NCI-H82 treated with DMSO at 0.1 percent for 48 hours (cell line): ENCODE results near the gene GRIP1.
A peak's percentile ranks its signal among the peaks of the same experiment; 100 is the strongest.

Experiments used
- DNase-seq: peaks from one replicate; lab custom pipeline; 2025; ENCODE audit not compliant: unreplicated experiment; lab: John Stamatoyannopoulos, UW

Gene GRIP1

DNA sequence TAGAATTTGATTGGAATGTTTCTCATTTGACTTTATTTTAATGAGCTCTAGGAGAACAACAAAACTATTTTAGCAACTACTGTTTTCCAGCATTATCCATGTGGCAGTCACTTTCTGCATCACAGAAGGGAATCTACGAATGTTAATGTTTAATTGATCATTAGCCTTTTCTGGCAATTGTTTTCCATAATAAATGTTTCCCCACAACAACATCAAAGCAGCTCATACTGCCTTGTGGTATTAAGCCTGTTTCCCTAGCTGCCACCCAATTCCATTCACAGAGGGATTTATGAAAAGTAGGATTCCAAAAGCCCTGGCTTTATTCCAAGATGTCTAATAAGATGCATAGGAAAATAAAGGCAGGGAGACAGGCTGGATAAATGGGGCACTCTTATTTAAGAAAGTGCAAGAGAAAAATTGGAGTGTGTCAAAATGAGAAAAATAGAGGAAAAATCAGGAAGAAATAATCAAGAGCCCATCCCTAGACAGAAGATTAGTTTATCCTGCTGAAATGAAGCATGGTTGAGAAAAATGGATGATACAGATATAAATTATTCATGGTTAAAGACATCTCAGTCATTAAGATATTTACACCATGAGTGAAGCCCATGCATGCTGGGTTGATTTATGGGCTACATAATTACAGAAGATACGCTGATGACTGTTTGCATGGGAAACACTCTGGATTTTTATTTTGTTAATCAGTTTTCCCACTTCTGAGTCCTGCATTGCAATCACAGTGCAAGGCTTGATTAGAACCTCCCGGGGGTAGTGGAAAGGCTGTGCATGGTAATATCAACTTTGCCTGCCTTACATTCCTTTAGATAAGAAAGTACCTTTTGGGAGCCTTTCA, 196.3 kb downstream of the GRIP1 start:
- DNase-seq = no peak

DNA sequence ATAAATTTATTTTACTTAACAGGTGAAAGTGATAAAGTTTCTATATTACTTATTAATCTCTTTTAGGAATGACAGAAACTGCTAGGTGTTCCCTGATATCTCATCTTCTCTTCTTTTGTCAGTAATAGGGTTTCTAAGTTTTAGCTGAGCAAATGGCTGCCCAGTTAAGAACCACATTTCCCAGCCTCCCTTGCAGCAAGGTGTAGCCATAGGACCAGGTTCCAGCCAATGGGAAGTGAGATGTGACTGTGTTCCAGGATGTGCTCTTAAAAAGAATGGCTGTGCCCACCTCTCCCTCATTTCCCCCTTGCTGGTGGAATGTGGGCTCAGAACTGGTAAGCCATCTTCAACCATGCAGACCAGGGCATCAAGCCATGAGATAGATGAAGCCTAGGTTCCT, 210.9 kb downstream of the GRIP1 start:
- DNase-seq = no peak

GRCh38 chr12:66461331-66461730, 217.5 kb downstream of the GRIP1 start:
- DNase-seq = no peak

GRCh38 chr12:66459944-66460482, 218.9 kb downstream of the GRIP1 start:
- DNase-seq = no peak

- no peak for DNase-seq
These were observed 222.3 kb downstream of the GRIP1 start for GRCh38 chr12:66456612-66457011.

GRCh38 chr12:66453844-66454243, 225.0 kb downstream of the GRIP1 start:
- DNase-seq = no peak

DNA sequence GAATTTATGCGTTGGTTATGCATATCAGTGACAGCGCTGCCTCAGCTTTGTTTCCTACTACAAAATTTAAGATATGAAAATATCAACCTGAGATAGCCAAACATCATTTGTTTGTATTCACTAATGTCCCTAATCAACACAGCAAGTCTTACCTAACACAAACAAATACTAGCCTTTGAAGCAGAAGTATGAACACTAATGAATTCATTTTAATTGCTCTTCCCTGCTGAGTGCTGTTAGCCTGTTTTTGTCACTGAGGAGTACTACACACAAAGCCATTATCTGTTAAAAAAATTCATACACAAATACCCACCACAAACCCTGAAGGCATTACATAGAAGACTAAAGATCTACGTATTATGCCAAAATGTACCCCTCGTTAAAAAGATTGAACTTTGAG, 225.8 kb downstream of the GRIP1 start:
- DNase-seq = no peak

DNA sequence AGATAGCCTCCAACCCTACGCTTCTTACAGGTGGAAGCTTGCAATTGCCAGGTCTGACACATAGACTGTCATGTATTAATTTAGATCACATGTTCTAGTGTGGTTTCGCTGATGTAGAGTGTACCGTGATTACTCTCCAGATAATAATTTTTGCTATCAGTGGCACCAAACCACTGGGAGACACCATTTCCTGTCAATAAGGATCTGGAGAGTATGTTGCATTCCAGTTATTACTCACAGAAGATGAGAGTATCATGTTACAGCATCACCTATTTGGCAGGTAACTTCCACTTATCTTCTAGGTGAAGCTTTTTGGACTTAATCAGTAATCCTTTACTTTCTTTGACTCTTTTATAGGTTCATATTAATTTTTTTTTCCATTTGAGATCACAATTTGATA, 229.3 kb downstream of the GRIP1 start:
- no peak for DNase-seq

GRCh38 chr12:66447643-66448042, 231.2 kb downstream of the GRIP1 start:
- DNase-seq = no peak

DNA sequence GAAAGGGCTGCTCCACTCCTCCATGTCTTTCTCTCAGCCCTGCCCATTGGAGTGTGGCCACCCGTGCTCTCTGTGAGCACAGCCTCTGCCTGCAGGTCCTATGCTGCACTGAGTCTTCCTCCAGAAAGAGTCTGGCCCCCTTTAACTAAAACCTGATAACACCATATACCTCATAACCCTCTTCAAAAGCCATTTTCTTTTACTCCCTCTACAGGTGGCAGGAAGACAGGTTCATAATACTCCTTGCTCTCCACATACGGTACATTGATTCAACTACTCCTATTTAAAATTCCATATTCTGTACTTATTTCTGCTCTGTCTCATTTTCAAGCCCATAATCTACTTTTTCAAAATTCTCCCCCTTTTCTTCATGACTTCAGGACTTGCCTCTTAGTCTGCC, 232.6 kb downstream of the GRIP1 start:
- DNase-seq = no peak

DNA sequence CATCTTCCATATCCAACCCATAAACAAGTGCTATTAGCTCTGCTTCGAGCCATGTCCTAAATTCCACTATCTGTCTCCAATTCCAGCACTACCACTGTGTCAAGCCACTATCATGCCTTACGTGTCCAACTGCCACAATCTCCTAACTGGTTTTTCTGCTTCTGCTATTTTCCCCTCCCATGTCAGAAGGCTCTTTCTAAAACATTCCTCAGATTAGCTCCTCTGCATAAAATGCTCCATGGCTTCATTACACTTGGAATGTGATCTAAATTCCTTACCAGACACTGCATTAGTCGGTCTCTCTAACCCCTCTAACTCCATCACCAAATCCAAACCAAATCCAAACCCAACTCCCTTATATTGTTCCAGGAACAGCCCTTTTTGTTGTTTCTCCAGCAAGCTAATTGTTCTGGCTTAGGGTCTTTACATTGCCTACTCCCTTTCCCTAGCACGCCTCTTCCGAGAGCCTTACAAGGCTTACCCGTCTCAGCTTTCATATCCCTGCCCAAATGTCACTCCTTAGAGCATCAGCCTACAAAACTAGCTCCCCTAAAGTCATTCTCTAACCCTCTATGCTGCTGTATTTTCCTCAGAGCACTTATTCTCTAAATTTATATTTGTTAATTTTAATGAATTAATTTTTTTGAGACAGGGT, 236.8 kb downstream of the GRIP1 start:
- DNase-seq = no peak

DNA sequence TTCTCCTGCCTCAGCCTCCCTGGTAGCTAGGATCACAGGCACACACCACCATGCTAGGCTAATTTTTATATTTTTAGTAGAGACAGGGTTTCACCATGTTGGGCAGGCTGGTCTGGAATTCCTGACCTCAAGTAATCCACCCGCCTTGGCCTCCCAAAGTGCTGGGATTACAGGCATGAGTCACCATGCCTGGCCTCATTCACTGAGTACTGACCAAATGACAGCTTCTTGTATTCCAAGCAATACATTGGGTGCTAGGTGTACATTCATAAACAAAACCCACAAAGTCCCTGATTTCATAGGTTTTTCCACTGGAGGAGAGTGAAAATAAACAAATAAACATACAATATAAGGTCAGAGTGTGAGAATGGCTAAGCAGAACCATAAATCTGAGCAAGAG, 240.3 kb downstream of the GRIP1 start:
- DNase-seq = no peak

GRCh38 chr12:66430106-66430505, 248.8 kb downstream of the GRIP1 start:
- no peak for DNase-seq

- no peak for DNase-seq
These were observed 250.0 kb downstream of the GRIP1 start for GRCh38 chr12:66428870-66429269.

DNA sequence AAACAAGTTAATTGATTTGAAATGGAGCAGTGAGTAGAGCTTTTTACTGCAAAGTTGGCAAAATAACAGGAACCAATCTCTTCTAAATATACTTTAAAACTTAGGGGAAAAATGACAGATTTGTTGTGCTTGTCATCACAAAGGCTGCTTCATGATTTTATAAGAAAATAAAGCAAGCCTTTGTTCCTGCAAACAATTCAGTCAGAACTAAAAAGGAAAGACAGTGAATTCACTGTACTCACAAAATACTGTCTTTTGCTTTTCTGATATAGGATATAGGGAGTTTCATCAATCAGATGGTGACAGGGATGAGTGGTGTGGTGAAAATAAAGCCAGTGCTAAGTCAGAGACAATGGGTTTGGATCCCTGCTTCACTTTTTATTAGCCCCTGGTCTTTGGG, 250.6 kb downstream of the GRIP1 start:
- DNase-seq = no peak

GRCh38 chr12:66426696-66427095, 252.2 kb downstream of the GRIP1 start:
- no peak for DNase-seq

DNA sequence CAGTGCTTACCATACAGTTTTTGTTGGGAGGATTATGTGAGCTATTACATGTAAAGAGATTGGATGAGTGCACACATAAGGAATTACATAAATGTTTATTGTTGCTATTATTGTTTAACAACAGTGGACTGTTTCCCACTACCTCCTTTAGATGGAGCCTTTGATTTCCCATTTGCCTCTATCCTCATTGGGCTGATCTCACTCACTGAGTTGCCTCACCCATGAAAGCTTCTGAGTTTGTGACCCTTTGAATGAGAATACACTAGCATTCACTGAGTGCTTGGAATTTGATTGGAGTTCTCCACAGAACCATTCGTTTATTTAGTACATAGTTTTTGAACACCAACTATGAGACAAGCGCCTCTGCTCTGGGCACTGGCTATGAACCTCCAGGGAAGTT, 255.6 kb downstream of the GRIP1 start:
- DNase-seq = no peak

- no peak for DNase-seq
These were observed 260.0 kb downstream of the GRIP1 start for GRCh38 chr12:66418908-66419307.

GRCh38 chr12:66417217-66417616, 261.7 kb downstream of the GRIP1 start:
- DNase-seq = no peak

DNA sequence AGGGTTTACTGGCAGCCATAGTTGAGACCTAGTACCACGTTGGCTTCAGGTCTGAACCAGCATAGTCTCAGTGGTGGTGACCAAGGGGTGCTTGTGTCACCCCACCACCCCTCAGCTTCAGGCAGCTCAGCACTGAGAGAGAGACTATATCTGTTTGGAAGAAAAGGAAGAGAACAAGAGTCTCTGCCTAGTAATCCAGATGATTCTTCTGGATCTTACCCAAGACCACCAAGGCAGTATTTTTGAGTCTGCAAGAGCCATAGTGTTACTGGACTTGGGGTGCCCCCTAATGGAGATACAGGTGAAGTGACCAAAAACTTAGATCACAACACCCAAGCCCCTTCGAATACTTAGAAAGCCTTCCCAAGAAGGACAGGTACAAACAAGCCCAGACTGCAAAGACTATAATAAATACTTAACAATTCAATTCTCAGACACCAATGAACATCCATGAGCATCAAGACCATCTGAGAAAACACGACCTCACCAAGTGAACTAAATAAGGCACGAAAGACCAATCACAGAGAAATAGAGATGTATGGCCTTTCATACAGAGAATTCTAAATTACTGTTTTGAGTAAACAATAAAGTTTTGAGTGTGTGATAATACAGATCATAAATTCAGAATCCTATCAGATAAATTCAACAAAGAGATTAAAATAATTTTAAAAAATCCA, 269.5 kb downstream of the GRIP1 start:
- peak; percentile 7 for DNase-seq

DNA sequence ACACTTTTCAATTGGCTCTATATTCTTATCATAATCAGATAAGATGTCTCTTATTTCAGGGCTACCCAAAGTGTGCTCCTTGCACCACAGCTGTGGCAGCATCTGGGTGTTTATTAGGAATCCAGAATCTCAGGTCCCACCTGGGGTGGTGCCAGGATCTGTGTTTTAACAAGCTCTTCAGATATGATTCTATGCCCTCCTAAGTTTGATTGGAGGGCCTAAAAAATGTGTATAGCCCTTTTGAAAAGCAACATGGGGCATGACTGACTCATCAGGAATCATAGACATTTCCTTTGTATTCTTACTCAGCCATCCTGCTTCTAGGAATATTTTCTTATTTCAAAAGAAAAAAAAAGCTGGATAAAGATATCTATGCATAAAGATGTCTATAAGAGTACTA, 273.5 kb downstream of the GRIP1 start:
- DNase-seq = no peak

DNA sequence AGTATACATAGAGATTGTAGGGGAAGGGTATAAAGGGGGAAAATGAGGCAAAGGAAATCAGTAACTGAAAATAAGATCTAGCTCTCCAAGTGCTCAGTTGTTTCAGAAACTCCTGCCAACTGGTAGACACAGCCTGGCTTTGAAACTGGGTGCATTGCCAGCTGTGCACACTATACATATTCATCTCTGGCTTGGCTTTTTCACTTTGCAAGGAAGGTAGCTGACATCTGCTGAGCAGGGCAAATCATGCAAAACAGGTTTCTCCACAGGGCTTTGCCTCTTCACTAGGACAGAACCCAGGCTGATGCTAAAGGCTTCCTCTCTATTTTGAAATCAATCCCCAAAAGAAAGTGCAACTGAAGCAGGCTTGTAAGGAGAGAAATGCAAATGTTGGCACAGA, 275.1 kb downstream of the GRIP1 start:
- DNase-seq = no peak
